NB4 (cell line): ENCODE results near the gene COX5B.

ENCODE experiments used
- POLR2A ChIP-seq: IDR thresholded peaks from 2 replicates; pipeline ENCODE4 v1.6.1; 2011; ENCODE audit warnings: mild to moderate bottlenecking; ENCODE audit not compliant: insufficient read length; ENCODE audit errors: extremely low read depth
- TF ChIP-seq, protein P1 (sequence below): IDR thresholded peaks from one replicate; pipeline ENCODE4 v1.5.1; 2012; ENCODE audit warnings: low read depth, low read length

GRCh38 chr2:97656905-97657587 is 11.2 kb downstream of the COX5B start:
- TF ChIP-seq POLR2A: no peak
- TF ChIP-seq, protein P1, sequence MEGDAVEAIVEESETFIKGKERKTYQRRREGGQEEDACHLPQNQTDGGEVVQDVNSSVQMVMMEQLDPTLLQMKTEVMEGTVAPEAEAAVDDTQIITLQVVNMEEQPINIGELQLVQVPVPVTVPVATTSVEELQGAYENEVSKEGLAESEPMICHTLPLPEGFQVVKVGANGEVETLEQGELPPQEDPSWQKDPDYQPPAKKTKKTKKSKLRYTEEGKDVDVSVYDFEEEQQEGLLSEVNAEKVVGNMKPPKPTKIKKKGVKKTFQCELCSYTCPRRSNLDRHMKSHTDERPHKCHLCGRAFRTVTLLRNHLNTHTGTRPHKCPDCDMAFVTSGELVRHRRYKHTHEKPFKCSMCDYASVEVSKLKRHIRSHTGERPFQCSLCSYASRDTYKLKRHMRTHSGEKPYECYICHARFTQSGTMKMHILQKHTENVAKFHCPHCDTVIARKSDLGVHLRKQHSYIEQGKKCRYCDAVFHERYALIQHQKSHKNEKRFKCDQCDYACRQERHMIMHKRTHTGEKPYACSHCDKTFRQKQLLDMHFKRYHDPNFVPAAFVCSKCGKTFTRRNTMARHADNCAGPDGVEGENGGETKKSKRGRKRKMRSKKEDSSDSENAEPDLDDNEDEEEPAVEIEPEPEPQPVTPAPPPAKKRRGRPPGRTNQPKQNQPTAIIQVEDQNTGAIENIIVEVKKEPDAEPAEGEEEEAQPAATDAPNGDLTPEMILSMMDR: no peak
